NCI-H526 treated with DMSO at 0.1 percent for 48 hours (cell line): ENCODE data around the gene SSBP2.

ENCODE experiments used
- DNase-seq: peaks from one replicate; lab custom pipeline; 2025; lab: John Stamatoyannopoulos, UW

SSBP2 gene

GRCh38 chr5:81393430-81393782 is 357.5 kb downstream of the SSBP2 start:
- DNase-seq, result no peak

GRCh38 chr5:81389025-81389424 is 361.9 kb downstream of the SSBP2 start:
- no peak for DNase-seq

GRCh38 chr5:81388169-81388568 is 362.7 kb downstream of the SSBP2 start:
- no peak for DNase-seq

- DNase-seq, result no peak
Observed at GRCh38 chr5:81383867-81384266, 367.0 kb downstream of the SSBP2 start.

GRCh38 chr5:81371354-81371876 is 379.5 kb downstream of the SSBP2 start:
- DNase-seq, result no peak

- no peak for DNase-seq
Observed at GRCh38 chr5:81370912-81371311, 380.0 kb downstream of the SSBP2 start.

GRCh38 chr5:81365541-81365940 is 385.4 kb downstream of the SSBP2 start:
- no peak for DNase-seq

- no peak for DNase-seq
Observed at GRCh38 chr5:81363093-81363871, 387.6 kb downstream of the SSBP2 start.
